ENCODE data around the gene OR4B1. TPM values are rescaled to one million over a fixed set of nuclear protein-coding genes. Genes with fewer than 3 reads are reported as not detected.
"Not testable (repeated sequence)": the region's sequence is repeated elsewhere in the genome, so short reads cannot be mapped to it uniquely, and the experiment has no call there.

The OR4B1 gene
- total RNA-seq, 1 experiment from 2014 or later, result not detected

DNA sequence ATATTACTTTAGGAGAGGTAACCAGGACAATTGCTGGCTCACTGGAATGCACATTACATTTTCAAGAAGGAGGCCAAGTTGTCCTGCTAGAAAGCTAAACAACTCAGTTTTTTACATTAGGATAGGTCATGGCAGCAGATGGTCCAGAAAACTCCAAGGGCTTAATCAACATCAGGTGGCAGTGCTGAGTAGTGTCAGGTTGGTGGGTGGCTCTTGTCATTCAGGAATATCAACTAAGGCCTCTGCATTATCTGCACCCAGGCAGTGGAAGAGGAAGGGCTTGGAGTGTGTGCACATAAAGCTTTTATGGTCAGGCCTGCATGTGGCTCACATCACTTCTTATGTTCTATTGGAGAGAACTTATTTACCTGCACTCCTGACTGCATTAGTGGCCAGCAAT is 32.2 kb upstream of the OR4B1 start:
- in situ Hi-C loops (cut with HindIII; ENCODE audit: low pct_unique_long_range_greater_than_20kb, low sequenced_read_pairs) (no loop called here), intact Hi-C loops (cut with micrococcal nuclease; ENCODE audit: unreplicated experiment) (no loop called here)
- ChIA-PET POLR2A (no interaction called here), CTCF (no interaction called here)
- no peak for ATAC-seq
- H3K9me3 ChIP-seq (ENCODE audit: control insufficient read depth, insufficient read depth, low read depth, low read length), result no peaks in the 10 kb centered on the region
- no peak overlapping the region for H3K4me3 ChIP-seq (ENCODE audit: low read depth in 2 of 2, low read length in 2 of 2)
- DNase-seq (ENCODE audit: low read depth, low spot score), result no peak
- no peaks in the 10 kb centered on the region for H3K4me1 ChIP-seq (ENCODE audit: control insufficient read depth, insufficient read depth, low read length)
- TF ChIP-seq, protein P1, sequence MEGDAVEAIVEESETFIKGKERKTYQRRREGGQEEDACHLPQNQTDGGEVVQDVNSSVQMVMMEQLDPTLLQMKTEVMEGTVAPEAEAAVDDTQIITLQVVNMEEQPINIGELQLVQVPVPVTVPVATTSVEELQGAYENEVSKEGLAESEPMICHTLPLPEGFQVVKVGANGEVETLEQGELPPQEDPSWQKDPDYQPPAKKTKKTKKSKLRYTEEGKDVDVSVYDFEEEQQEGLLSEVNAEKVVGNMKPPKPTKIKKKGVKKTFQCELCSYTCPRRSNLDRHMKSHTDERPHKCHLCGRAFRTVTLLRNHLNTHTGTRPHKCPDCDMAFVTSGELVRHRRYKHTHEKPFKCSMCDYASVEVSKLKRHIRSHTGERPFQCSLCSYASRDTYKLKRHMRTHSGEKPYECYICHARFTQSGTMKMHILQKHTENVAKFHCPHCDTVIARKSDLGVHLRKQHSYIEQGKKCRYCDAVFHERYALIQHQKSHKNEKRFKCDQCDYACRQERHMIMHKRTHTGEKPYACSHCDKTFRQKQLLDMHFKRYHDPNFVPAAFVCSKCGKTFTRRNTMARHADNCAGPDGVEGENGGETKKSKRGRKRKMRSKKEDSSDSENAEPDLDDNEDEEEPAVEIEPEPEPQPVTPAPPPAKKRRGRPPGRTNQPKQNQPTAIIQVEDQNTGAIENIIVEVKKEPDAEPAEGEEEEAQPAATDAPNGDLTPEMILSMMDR (IDR thresholded peaks at IDR 0.05), result peak; percentile 13; the same call in 1 of the 2 replicates
- TF ChIP-seq SIN3A (IDR thresholded peaks at IDR 0.05; ENCODE audit: borderline replicate concordance, insufficient read depth, low read depth, low read length), result no peak
- no peaks in the 10 kb centered on the region for H3K36me3 ChIP-seq (ENCODE audit: control insufficient read depth, insufficient read depth, low read length)
- H3K27me3 ChIP-seq (ENCODE audit: control insufficient read depth, insufficient read depth, low read length), result no peaks in the 10 kb centered on the region
- BruUV-seq (replicated peaks), result no TSS peak
- no peak overlapping the region for H3K27ac ChIP-seq (ENCODE audit: low read length)

DNA sequence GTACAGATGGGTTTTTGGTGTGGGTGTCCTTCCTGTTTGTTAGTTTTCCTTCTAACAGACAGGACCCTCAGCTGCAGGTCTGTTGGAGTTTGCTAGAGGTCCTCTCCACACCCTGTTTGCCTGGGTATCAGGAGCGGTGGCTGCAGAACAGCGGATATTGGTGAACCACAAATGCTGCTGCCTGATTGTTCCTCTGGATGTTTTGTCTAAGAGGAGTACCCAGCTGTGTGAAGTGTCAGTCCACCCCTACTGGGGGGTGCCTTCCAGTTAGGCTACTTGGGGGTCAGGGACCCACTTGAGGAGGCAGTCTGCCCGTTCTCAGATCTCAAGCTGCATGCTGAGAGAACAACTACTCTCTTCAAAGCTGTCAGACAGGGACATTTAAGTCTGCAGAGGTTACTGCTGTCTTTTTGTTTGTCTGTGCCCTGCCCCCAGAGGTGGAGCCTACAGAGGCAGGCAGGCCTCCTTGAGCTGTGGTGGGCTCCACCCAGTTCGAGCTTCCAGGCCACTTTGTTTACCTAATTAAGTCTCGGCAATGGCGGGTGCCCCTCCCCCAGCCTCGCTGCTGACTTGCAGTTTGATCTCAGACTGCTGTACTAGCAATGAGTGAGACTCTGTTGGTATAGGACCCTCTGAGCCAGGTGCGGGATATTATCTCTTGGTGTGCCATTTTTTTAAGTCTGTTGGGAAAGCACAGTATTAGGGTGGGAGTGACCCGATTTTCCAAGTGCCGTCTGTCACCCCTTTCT is 25.5 kb upstream of the OR4B1 start:
- H3K27me3 ChIP-seq (ENCODE audit: control insufficient read depth, insufficient read depth, low read length); ATAC-seq; DNase-seq (ENCODE audit: low read depth, low spot score); intact Hi-C loops (cut with micrococcal nuclease; ENCODE audit: unreplicated experiment); POLR2A ChIA-PET; H3K4me3 ChIP-seq (ENCODE audit: low read depth in 2 of 2, low read length in 2 of 2); H3K27ac ChIP-seq (ENCODE audit: low read length); CTCF ChIA-PET; in situ Hi-C loops (cut with HindIII; ENCODE audit: low pct_unique_long_range_greater_than_20kb, low sequenced_read_pairs); H3K36me3 ChIP-seq (ENCODE audit: control insufficient read depth, insufficient read depth, low read length); H3K9me3 ChIP-seq (ENCODE audit: control insufficient read depth, insufficient read depth, low read depth, low read length); H3K4me1 ChIP-seq (ENCODE audit: control insufficient read depth, insufficient read depth, low read length); BruUV-seq (replicated peaks): not testable (repeated sequence)

DNA sequence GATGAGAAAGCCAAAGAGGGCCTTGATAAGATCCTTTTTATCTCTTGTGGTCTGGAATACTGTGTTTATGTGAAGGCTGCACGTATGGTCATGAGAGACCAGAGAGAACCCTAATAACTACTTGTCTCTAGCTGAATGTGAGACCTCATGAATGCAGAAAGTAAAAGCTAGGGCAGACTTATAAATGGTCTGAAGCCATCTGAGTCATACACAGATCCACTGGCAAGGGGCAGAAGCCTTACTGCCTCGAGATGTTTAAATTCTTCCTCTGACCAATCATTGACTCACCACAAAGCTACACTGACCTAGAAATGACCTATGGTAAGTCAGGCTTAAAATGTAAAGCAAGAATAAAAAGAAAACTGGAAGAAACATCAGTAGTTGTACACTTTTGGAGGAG is 22.7 kb upstream of the OR4B1 start:
- no peak overlapping the region for H3K4me3 ChIP-seq (ENCODE audit: low read depth in 2 of 2, low read length in 2 of 2)
- no peaks in the 10 kb centered on the region for H3K9me3 ChIP-seq (ENCODE audit: control insufficient read depth, insufficient read depth, low read depth, low read length)
- ChIA-PET CTCF (no interaction called here), POLR2A (no interaction called here)
- intact Hi-C loops (cut with micrococcal nuclease; ENCODE audit: unreplicated experiment) (no loop called here), in situ Hi-C loops (cut with HindIII; ENCODE audit: low pct_unique_long_range_greater_than_20kb, low sequenced_read_pairs) (no loop called here)
- H3K36me3 ChIP-seq (ENCODE audit: control insufficient read depth, insufficient read depth, low read length), result no peaks in the 10 kb centered on the region
- no peak overlapping the region for H3K27ac ChIP-seq (ENCODE audit: low read length)
- BruUV-seq (replicated peaks), result no TSS peak
- DNase-seq (ENCODE audit: low read depth, low spot score) (no peak), ATAC-seq (no peak)
- H3K4me1 ChIP-seq (ENCODE audit: control insufficient read depth, insufficient read depth, low read length), result no peaks in the 10 kb centered on the region
- H3K27me3 ChIP-seq (ENCODE audit: control insufficient read depth, insufficient read depth, low read length), result no peaks in the 10 kb centered on the region
- TF ChIP-seq POLR2AphosphoS5 (IDR thresholded peaks at IDR 0.05; ENCODE audit: low read depth, low read length) (no peak), SIN3A (IDR thresholded peaks at IDR 0.05; ENCODE audit: borderline replicate concordance, insufficient read depth, low read depth, low read length) (no peak), TCF7L2 (IDR thresholded peaks at IDR 0.05; ENCODE audit: low read depth, low read length) (no peak)
- TF ChIP-seq, protein P1 (IDR thresholded peaks at IDR 0.05), result no peak
- TF ChIP-seq, protein P2, sequence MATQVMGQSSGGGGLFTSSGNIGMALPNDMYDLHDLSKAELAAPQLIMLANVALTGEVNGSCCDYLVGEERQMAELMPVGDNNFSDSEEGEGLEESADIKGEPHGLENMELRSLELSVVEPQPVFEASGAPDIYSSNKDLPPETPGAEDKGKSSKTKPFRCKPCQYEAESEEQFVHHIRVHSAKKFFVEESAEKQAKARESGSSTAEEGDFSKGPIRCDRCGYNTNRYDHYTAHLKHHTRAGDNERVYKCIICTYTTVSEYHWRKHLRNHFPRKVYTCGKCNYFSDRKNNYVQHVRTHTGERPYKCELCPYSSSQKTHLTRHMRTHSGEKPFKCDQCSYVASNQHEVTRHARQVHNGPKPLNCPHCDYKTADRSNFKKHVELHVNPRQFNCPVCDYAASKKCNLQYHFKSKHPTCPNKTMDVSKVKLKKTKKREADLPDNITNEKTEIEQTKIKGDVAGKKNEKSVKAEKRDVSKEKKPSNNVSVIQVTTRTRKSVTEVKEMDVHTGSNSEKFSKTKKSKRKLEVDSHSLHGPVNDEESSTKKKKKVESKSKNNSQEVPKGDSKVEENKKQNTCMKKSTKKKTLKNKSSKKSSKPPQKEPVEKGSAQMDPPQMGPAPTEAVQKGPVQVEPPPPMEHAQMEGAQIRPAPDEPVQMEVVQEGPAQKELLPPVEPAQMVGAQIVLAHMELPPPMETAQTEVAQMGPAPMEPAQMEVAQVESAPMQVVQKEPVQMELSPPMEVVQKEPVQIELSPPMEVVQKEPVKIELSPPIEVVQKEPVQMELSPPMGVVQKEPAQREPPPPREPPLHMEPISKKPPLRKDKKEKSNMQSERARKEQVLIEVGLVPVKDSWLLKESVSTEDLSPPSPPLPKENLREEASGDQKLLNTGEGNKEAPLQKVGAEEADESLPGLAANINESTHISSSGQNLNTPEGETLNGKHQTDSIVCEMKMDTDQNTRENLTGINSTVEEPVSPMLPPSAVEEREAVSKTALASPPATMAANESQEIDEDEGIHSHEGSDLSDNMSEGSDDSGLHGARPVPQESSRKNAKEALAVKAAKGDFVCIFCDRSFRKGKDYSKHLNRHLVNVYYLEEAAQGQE (IDR thresholded peaks at IDR 0.05; ENCODE audit: insufficient read depth in 1 of 2, low read depth in 2 of 2, low read length in 1 of 2), result no peak

All from Panc1 (cell line).